ENCODE measurements around the gene BCO2. TPM values are rescaled to one million over a fixed set of nuclear protein-coding genes. Genes with fewer than 3 reads are reported as not detected.
A peak's percentile ranks its signal among the peaks of the same experiment; 100 is the strongest.

Gene BCO2
- total and polyA plus RNA-seq, 12 donors: 26.0 to 139 (median 49.5) TPM

DNA sequence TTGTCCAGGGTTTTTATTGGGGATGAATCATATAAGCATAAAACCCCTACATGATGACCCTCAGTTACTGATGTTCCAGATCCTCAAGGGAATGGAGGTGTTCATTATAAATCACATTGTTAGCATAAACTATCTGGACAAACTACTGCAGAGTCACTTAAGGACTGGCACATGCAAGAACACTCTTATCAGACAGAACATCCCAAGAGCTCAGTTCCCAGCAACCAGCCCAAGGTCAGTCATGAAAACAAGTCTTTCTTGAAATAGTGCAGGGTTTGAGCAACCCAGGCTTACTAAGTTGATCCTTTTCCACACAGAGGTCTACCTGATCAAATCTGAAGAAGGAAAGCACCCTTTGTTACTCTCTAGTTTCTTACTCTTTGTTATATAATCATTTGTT is 37.4 kb downstream of the BCO2 start:
- Histone ChIP-seq H3K36me3 (replicated peaks in 1 of 2) (no peaks in the 10 kb centered on the region), H3K9me3 (replicated peaks in 1 of 3) (no peaks in the 10 kb centered on the region), H3K4me3 (no peak overlapping the region), H3K4me1 (replicated peaks in 1 of 2) (peaks cover 0 to 18% of the 10 kb centered on the region in 2 donors), H3K27ac (peak overlapping the region in 3 of 5 donors; percentile 38 to 76 (median 58)), H3K27me3 (no peaks in the 10 kb centered on the region)
- intact Hi-C loops (cut with DNase I): no loop called here
- DNase-seq: peak in 6 of 7 donors; percentile 61 to 76 (median 68)
- TF ChIP-seq POLR2A (IDR thresholded peaks at IDR 0.05) (no peak), CTCF (IDR thresholded peaks at IDR 0.05) (no peak)

- Histone ChIP-seq H3K27ac (peak overlapping the region in 3 of 5 donors; percentile 38 to 81 (median 58)), H3K27me3 (no peaks in the 10 kb centered on the region), H3K9me3 (replicated peaks in 1 of 3) (no peaks in the 10 kb centered on the region), H3K4me1 (replicated peaks in 1 of 2) (peaks cover 0 to 18% of the 10 kb centered on the region in 2 donors), H3K36me3 (replicated peaks in 1 of 2) (no peaks in the 10 kb centered on the region), H3K4me3 (no peak overlapping the region)
- WGBS, 4 donors: 69 to 85% (median 76%) methylated on average over 4 of the region's 4 CpGs
- intact Hi-C loops (cut with DNase I): no loop called here
- peak in 1 of 7 donors; percentile 18 for DNase-seq
- no peak for TF ChIP-seq CTCF (IDR thresholded peaks at IDR 0.05)
- TF ChIP-seq POLR2A (IDR thresholded peaks at IDR 0.05): no peak
These were observed 38.4 kb downstream of the BCO2 start for GRCh38 chr11:112213753-112214152.

DNA sequence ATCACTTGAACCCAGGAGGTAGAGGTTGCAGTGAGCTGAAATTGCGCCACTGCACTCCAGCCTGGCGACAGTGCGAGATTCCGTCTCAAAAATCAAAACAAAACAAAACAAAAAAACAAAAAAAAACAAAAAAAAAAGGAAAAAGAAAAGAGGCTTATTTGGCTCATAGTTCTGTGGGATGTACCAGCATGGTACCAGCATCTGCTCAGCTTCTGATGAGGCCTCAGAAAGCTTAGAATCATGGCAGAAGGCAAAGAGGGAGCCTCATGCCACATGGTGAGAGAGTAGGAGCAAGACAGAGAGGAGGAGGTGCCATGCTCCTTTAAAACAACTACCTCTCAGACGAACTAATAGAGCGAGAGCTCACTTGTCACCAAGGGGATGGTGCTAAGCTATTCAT is 40.3 kb downstream of the BCO2 start:
- Histone ChIP-seq H3K4me1 (replicated peaks in 1 of 2) (peaks cover 0 to 18% of the 10 kb centered on the region in 2 donors), H3K9me3 (replicated peaks in 1 of 3) (no peaks in the 10 kb centered on the region), H3K4me3 (no peak overlapping the region), H3K27me3 (no peaks in the 10 kb centered on the region), H3K36me3 (replicated peaks in 1 of 2) (no peaks in the 10 kb centered on the region), H3K27ac (no peak overlapping the region)
- no peak for TF ChIP-seq POLR2A (IDR thresholded peaks at IDR 0.05)
- no peak for TF ChIP-seq CTCF (IDR thresholded peaks at IDR 0.05)
- no peak for DNase-seq
- WGBS, 4 donors: 89 to 96% (median 93%) methylated on average over 6 of the region's 6 CpGs
- intact Hi-C loops (cut with DNase I): no loop called here

DNA sequence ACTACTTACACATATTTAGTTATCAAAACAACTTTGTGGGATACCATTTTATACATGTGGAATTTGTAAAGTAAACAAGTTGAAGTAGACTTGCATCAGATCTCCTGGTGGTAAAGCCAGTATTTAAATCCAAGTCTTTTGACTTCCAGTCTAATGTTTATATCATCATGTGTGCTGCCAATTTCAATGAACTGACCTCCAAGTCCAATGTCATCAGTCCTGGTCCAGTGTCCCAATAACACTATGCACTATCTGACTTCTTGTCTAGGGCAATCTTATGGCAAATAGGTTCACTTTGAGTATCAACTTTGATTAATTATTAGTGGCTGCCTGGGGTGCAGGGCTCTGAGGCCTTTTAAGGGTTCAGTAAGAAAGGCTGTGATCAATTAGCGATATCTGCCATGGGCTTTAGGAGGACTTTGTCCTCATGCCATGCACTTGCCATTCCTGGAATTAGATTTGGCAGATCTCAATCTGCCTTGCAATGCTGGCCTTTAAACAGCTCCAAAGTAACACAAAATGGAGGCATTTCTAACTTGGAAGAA is 41.3 kb downstream of the BCO2 start:
- no peaks in the 10 kb centered on the region for H3K27me3 ChIP-seq
- no peak overlapping the region for H3K27ac ChIP-seq
- no peaks in the 10 kb centered on the region for H3K36me3 ChIP-seq (replicated peaks in 1 of 2)
- peaks cover 0 to 18% of the 10 kb centered on the region in 2 donors for H3K4me1 ChIP-seq (replicated peaks in 1 of 2)
- no peak for DNase-seq
- no peaks in the 10 kb centered on the region for H3K9me3 ChIP-seq (replicated peaks in 1 of 3)
- 92 to 98% (median 92%) methylated on average over 1 of the region's 1 CpG for WGBS, 4 donors
- intact Hi-C loops (cut with DNase I): no loop called here
- H3K4me3 ChIP-seq: no peak overlapping the region
- TF ChIP-seq CTCF (IDR thresholded peaks at IDR 0.05) (no peak), POLR2A (IDR thresholded peaks at IDR 0.05) (no peak)

All from adrenal gland (tissue), 12 donors.